Measurements from ENCODE around the gene PPP1R2B.

PPP1R2B gene

GRCh38 chr5:156871212-156871611 is 21.1 kb downstream of the PPP1R2B start:
- TF ChIP-seq CTCF (IDR thresholded peaks at IDR 0.05; ENCODE audit: low read depth, low read length) = no peak
- no peak overlapping the region for H3K4me3 ChIP-seq (ENCODE audit: low read depth, low read length)

GRCh38 chr5:156879665-156880285 is 29.7 kb downstream of the PPP1R2B start:
- no peak overlapping the region for H3K4me3 ChIP-seq (ENCODE audit: low read depth, low read length)
- TF ChIP-seq CTCF (IDR thresholded peaks at IDR 0.05; ENCODE audit: low read depth, low read length) = no peak

- no peak overlapping the region for H3K4me3 ChIP-seq (ENCODE audit: low read depth, low read length)
- no peak for TF ChIP-seq CTCF (IDR thresholded peaks at IDR 0.05; ENCODE audit: low read depth, low read length)
These were observed 33.3 kb downstream of the PPP1R2B start for GRCh38 chr5:156883316-156883875.

GRCh38 chr5:156888520-156888919 is 38.4 kb downstream of the PPP1R2B start:
- no peak overlapping the region for H3K4me3 ChIP-seq (ENCODE audit: low read depth, low read length)
- TF ChIP-seq CTCF (IDR thresholded peaks at IDR 0.05; ENCODE audit: low read depth, low read length) = no peak

GRCh38 chr5:156892223-156892622 is 42.1 kb downstream of the PPP1R2B start:
- no peak overlapping the region for H3K4me3 ChIP-seq (ENCODE audit: low read depth, low read length)
- TF ChIP-seq CTCF (IDR thresholded peaks at IDR 0.05; ENCODE audit: low read depth, low read length) = no peak

GRCh38 chr5:156892864-156893263 is 42.8 kb downstream of the PPP1R2B start:
- no peak for TF ChIP-seq CTCF (IDR thresholded peaks at IDR 0.05; ENCODE audit: low read depth, low read length)
- no peak overlapping the region for H3K4me3 ChIP-seq (ENCODE audit: low read depth, low read length)

- H3K4me3 ChIP-seq (ENCODE audit: low read depth, low read length) = no peak overlapping the region
These were observed 43.4 kb downstream of the PPP1R2B start for GRCh38 chr5:156893517-156893916.

More at GRCh38 chr5:156893517-156893916, 43.4 kb downstream of the PPP1R2B start:
- TF ChIP-seq CTCF (IDR thresholded peaks at IDR 0.05; ENCODE audit: low read depth, low read length) = no peak
